K562 (cell line): Measurements from ENCODE around the gene LAMA1.

ENCODE experiments used
- EZH2 ChIP-seq: IDR thresholded peaks from 2 replicates; pipeline ENCODE4 v1.6.1; 2012; ENCODE audit warnings: low read depth, mild to moderate bottlenecking, inconsistent platforms, low read length, borderline replicate concordance
- FOSL1 ChIP-seq: fragments of 200-800 bp; sonication (Bioruptor generic); conservative IDR thresholded peaks from 2 replicates; pipeline ENCODE4 v1.6.1; 2016; ENCODE audit warnings: missing genetic modification characterization, missing compliant biosample characterization
- FOXM1 ChIP-seq, 2 experiments: fragments of 450-650 bp in 1 of 2; sonication (generic) in 1 of 2; formaldehyde crosslinking in 1 of 2; IDR thresholded peaks; 2 replicates each; pipeline versions ENCODE4 v1.6.1 to v1.9.0; 2017 to 2022; ENCODE audit warnings: low read depth in 2 of 2, mild to moderate bottlenecking in 2 of 2, missing genetic modification reagents in 1 of 2, moderate library complexity in 1 of 2
- HMGXB4 ChIP-seq: sonication (generic); formaldehyde crosslinking; IDR thresholded peaks from 2 replicates; pipeline ENCODE4 v1.8.1; 2023; ENCODE audit warnings: mild to moderate bottlenecking, missing genetic modification reagents
- MEIS2 ChIP-seq: fragments of 450-650 bp; IDR thresholded peaks from 2 replicates; pipeline ENCODE4 v1.6.1; 2014; ENCODE audit warnings: mild to moderate bottlenecking; ENCODE audit not compliant: partially characterized antibody
- POLR2A ChIP-seq: fragments of 450-650 bp; conservative IDR thresholded peaks from 2 replicates; pipeline ENCODE4 v1.6.1; 2016
- ZNF551 ChIP-seq: fragments of 250-450 bp; sonication (Bioruptor Pico); IDR thresholded peaks from 2 replicates; pipeline ENCODE4 v1.5.0; 2021; ENCODE audit warnings: mild to moderate bottlenecking, moderate library complexity
- ZNF707 ChIP-seq: fragments of 250-450 bp; sonication (Bioruptor Pico); conservative IDR thresholded peaks from 2 replicates; pipeline ENCODE4 v1.8.0; 2022; ENCODE audit warnings: inconsistent platforms, mild to moderate bottlenecking, moderate library complexity
- TF ChIP-seq, protein P1 (sequence below): fragments of 250-450 bp; sonication (Bioruptor Pico); IDR thresholded peaks from 2 replicates; pipeline ENCODE4 v1.4.0; 2020; ENCODE audit warnings: borderline replicate concordance

GRCh38 chr18:7116792-7117389 lies 706 bp downstream of the LAMA1 start:
- TF ChIP-seq HMGXB4 (no peak), POLR2A (no peak), FOXM1 (IDR thresholded peaks at IDR 0.05; ENCODE audit: low read depth) (no peak), FOXM1 (CRISPR knock-in tag; IDR thresholded peaks at IDR 0.05; ENCODE audit: low read depth) (no peak), MEIS2 (no peak), EZH2 (no peak), FOSL1 (tag) (no peak), ZNF551 (CRISPR knock-in tag) (no peak), ZNF707 (CRISPR knock-in tag) (no peak)
- TF ChIP-seq, protein P1, sequence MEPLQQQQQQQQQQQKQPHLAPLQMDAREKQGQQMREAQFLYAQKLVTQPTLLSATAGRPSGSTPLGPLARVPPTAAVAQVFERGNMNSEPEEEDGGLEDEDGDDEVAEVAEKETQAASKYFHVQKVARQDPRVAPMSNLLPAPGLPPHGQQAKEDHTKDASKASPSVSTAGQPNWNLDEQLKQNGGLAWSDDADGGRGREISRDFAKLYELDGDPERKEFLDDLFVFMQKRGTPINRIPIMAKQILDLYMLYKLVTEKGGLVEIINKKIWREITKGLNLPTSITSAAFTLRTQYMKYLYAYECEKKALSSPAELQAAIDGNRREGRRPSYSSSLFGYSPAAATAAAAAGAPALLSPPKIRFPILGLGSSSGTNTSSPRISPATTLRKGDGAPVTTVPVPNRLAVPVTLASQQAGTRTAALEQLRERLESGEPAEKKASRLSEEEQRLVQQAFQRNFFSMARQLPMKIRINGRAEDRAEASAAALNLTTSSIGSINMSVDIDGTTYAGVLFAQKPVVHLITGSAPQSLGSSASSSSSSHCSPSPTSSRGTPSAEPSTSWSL (CRISPR knock-in tag), result no peak
